SIG-M5 treated with dmso at 0.1 percent for 504 hours (cell line): ENCODE results near the gene PLCH2.

ENCODE experiments used
- DNase-seq: peaks from one replicate; lab custom pipeline; 2025; ENCODE audit not compliant: unreplicated experiment; lab: John Stamatoyannopoulos, UW

The PLCH2 gene, protein sequence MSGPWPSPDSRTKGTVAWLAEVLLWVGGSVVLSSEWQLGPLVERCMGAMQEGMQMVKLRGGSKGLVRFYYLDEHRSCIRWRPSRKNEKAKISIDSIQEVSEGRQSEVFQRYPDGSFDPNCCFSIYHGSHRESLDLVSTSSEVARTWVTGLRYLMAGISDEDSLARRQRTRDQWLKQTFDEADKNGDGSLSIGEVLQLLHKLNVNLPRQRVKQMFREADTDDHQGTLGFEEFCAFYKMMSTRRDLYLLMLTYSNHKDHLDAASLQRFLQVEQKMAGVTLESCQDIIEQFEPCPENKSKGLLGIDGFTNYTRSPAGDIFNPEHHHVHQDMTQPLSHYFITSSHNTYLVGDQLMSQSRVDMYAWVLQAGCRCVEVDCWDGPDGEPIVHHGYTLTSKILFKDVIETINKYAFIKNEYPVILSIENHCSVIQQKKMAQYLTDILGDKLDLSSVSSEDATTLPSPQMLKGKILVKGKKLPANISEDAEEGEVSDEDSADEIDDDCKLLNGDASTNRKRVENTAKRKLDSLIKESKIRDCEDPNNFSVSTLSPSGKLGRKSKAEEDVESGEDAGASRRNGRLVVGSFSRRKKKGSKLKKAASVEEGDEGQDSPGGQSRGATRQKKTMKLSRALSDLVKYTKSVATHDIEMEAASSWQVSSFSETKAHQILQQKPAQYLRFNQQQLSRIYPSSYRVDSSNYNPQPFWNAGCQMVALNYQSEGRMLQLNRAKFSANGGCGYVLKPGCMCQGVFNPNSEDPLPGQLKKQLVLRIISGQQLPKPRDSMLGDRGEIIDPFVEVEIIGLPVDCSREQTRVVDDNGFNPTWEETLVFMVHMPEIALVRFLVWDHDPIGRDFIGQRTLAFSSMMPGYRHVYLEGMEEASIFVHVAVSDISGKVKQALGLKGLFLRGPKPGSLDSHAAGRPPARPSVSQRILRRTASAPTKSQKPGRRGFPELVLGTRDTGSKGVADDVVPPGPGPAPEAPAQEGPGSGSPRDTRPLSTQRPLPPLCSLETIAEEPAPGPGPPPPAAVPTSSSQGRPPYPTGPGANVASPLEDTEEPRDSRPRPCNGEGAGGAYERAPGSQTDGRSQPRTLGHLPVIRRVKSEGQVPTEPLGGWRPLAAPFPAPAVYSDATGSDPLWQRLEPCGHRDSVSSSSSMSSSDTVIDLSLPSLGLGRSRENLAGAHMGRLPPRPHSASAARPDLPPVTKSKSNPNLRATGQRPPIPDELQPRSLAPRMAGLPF (N-terminal part only)

DNA sequence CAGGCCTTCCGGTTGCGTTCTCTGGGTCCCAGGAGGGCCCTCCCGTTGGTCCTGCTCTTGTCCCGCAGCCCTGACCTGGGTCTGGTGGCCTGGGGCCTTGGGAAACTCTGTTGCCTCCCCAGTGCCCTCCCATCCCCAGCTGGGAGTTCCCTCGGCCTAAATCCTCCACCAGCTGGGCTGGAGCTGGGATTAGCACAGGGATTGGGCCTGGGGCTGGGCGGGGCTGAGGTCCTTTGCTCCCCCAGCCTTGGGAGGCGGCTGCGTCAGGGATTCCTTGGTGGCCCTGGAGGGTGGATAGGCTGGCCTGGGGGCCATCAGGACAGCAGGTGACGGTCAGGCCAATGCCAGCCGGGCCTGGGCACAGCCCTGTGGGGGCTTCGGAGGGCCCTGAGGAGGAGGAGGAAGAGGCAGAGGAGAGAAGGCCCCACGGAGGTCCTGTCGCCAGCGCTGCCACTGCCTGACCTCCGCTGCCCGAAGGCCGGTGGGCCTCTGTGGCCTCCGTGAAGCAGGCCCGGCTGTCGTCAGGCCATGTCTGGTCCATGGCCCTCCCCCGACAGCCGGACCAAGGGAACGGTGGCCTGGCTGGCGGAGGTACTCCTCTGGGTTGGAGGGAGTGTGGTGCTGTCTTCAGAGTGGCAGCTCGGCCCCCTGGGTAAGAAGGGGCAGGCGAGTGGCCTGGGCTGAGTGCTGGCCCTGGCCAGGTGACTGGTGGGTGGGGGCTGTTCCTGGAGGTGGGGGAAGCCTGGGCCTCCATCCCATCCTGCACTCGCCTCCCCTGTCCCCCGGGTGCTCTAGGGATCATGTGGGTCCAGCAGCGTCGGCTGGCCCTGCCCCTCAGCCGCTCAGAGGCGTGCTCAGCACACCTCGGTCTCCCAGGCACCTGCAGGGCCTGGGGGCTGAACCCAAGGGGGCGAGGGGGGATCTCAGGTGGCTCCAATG lies at the start of gene PLCH2:
TSS of gene PLCH2 (plus strand) at position 229 of the 939 bp plus-strand sequence. CDS start at position 529, 300 bp downstream.
- no peak for DNase-seq

DNA sequence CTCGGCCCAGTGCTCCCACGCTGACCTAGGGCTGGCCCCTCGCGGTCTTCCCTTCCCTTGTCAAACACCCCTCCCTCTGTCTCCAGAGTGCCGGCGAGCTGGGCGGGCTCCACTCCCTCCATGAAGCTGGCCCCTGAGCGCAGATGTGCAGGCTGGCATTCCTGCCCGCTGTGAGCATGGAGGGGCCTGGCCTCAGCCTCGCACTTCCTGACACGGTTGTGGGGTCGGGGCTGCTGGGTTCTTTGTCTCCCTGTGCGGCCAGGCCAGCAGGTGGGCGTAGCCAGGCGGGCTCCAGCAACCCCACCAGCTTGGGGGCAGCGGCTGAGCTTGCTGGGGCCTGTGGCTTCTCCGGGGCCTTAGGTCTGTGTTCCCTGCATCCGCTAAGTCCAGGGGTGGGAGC lies 49.5 kb upstream of the PLCH2 start:
- no peak for DNase-seq

DNA sequence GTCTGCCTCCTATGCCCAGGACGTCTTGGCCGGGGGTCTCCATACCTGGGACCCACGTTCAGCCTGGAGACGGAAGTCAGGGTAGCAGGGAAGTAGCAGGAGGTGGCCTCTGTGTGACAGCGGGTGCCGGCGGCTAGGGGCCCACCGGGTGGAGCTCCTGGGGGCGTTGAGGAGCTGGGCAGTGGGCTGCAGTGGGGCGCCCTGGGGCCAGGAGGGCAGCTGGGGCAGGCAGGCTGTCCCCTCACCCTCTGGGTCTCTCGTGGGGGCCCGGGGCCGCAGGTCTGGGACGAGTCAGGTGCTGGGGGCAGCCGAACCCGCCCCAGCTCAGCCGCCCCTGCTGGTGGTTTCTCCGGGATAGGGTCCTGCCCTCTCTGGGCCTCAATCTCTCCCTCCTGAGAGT lies 49.0 kb upstream of the PLCH2 start:
- no peak for DNase-seq

DNA sequence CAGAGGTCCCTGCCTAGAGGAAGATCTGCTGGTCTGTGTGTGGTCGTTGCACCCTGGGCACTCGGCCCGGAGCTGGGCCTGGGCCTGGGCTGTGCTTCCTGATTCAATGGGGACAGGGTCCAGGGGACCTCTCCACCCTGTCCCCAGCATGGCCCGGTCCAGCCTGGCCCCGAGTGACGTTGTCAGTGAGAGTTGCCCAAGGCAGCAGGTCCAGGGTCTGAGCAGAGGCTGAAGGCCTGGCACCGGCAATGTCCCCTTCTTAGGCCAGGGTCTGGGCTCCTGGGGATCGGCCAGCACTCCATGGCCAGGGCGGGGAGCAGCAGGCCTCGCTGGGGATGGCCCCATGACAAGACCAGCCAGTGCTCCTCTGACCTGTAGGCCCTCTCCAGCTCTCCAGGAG lies 48.1 kb upstream of the PLCH2 start:
- DNase-seq: no peak

DNA sequence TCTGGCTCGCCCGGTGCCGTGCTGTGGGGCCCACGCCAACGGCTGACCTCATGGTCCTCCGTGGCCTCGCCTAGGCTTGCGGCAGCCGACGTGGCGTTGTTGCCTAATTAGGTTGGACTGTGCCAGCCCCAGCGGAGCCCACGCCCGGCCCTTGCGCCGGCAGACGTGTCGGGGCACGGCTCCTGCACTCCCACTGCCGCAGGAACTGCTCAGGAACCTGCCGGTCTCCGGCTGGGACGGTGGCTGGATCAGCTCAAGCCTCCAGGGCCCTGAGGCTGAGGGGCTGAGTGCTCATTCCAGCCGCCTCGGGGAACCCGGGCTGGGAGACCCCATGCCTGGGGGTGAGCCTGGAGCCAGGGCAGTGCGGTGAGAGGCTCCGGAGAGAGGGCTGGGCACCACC lies 47.6 kb upstream of the PLCH2 start:
- DNase-seq: no peak

DNA sequence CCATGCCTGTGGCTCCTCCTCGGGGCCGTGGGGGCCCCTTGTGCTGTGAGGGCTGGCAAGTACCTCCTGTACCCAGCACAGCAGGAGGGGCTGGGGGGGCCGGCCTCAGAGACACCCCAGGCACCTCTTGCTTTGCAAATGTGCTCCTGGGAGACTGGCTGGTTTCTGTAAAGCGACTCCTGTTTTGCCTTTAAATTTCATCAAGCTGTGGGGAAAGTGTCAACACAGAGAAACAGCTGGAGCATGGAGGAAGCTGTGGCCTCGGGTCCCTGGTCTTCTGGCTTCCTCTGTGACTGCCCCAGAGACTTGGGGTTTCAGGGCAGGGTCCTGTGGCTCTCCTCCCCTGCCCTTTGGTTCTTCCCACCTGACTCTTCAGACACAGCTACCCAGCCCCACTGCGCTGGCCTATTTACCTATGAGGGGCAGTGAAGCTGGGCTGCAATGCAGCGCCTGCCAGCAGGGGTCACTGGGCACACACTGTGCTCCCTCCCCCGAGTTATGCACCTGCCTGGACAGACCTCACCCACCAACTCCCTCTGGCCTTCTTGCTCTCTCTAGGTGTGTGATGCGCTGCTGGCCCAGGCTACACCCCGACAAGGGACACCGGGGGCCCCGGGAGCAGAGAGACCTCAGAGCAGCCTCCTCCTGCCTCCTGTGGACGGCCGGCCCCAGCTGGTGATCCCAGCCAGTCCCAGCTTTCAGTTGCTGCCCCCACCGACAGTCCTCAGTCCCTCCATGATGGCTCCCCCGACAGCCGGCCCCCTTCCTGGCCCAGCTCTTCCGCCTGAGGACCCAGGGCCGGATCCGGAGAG lies 46.1 kb upstream of the PLCH2 start:
- no peak for DNase-seq

DNA sequence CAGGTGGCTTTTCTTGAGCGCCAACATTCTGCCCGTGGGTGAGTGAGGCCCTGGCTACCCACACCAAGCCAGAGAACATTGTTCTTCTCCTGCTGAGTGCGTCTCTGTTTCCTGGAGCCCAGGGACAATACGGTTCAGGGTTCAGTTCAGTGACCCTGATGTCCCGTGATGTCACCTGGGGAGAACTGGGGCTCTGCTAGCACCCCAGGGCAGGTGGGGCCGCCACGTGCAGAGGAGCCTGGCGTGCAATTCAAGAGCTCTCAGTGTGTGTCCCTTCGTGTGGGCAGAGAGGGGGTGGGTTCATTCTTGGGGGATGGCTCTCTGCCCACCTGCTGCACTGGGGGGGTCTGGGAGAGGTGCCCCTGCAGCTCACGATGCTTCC lies 45.5 kb upstream of the PLCH2 start:
- DNase-seq: no peak

DNA sequence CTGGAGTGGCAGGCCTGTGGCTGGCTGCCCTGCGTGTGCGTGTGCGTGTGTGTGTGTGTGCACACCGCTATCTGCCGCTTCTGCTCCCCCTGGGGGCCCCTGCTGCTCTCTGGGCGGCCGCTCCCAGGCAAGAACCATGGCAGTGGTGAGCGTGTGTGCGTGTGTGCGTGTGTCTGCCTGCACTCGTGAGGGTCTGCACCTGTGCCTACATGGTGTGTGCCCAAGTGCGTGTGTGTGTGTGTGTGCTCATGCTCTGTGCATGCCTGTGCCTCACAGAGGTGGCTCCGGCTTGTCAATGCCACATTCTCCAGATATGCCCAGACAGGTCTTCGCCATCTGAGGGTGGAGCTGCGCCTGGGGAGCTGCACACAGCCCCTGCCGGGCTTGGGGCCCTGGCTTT lies 45.0 kb upstream of the PLCH2 start:
- DNase-seq: no peak

DNA sequence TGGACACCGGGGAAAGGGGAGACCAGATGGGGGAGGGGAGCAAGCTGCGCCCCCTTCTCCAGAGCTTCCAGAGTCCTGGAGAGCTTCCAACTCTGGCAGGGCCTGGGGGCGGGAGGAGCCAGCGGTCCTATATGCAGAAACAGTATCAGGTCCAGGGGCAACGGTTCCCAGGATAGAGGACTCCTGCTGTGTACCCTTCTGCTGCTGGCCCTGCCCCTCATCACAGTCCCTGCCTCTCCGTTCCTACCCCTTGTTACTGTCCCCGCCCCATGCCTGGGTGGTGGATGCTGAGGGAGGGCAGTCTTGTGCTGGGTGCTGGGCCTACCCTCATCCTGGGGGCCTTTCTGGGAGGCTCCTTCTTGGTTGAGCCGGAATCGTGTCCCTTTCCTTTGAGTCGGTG lies 44.6 kb upstream of the PLCH2 start:
- no peak for DNase-seq

DNA sequence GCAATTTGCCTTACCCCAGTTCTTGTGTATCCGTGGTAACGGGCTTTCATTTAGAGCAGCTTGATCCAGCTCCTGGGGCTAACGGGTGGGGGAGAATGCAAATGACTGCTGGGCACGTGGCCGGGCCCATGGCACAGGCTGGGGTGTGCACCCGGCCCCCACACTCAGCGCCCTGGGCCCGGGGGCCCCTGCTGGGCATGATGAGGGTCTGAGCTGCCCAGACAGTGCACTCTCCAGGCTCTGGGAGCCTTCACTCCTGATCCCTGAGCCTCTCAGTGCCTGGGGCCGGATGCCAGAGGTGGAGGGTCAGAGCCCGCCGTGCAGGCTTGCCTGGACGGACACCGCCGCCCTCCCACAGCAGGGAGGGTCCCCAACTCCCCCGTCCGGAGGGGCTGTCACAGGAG lies 43.6 kb upstream of the PLCH2 start:
- no peak for DNase-seq

DNA sequence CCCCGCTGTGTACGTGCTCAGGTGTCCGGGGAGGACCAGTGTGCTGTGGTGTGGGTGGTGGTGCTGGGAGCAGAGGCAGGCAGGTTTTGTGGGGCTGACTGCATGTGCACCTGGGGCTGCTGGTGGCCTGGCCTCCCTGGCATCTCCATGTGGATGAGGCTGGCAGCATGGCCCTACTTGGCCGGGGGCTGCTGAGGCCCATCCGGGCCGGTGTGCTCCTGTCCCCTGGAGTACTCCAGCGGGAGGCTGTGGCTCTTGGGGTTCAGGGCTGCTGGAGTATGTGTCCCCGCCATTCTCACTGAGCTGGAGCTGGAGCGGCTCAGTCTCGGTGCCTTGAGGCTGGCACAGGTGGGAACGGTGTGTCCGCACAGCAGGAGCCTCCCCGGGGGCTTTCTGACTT lies 42.9 kb upstream of the PLCH2 start:
- DNase-seq: no peak

DNA sequence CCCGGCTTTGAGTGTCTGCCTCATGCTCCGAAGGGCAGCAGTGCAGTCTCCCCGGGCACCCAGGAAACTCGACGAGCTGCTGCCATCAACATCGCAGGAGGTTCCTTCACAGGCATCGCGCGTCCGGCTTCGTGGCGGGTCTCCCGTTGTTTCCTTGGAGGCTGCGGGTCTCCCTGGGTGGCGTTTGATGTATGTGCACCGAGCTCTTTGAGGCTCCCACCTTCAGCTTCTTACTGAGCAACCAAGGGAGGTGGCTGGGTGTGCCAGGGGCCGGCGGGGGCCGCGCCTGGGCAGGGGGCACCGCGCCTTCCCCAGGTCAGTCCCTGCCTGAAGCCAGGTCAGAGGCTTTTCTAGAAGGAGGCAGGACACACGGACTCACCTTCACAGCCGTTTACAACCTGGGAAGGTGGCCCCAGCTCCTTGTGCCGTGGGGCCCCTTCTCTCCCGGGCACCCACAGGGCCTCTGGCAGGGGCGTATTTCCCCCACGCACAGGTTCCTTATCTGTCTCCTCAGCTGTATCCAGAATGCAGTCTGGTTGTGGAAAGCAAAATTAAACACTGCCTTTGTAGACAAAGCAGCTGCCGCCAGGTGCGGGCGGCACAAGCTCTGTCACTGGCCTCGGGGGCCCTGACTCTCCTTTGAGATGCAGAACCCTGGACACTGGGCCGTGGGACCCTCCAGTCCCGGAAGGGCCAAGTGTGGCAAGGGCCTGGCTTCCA lies 42.0 kb upstream of the PLCH2 start:
- no peak for DNase-seq

DNA sequence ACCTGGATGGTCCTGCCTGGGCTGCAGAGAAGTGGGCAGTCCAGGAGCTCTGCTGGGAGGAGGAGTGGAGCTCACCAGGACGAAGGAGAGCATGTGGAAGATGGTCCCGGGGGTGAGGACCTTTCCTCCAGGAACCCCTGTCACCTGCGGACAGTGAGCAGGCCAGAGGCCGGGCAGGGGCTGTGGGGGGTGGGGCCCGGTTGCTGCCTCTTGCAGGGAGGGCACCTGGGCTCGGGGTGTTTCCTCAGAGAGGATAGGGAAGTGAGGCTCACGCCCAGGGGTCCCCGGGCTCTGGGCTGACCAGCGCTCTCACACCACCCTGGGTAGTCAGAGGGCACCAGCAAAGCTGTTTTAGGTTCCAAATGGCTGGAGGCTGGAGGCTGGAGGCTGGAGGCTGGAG lies 41.0 kb upstream of the PLCH2 start:
- DNase-seq: no peak

DNA sequence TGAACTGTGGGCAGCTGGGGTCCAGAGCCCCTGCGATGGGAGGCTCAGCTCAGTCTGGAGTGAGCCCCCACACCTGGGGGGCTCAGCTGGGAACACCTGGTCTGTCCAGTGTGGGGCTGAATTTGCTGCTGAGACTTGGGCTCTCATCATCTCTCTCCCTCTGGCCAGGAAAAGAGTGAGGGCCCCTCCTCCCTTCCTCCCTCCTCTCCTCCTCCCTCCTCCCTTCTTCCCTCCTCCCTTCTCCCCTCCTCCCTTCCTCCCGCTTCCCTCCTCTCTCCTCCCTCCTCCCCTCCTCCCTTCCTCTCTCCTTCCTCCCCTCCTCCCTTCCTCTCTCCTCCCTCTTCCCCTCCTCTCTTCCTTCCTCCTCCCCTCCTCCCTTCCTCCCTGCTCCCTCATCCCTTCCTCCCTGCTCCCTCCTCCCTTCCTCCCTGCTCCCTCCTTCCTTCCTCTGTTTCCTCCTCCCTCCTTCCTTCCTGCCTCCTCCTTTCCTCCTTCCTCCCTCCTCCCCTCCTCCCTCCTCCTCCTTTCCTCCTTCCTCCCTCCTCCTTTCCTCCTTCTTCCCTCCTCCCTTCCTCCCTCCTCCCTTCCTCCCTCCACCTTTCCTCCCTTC lies 40.2 kb upstream of the PLCH2 start:
- no peak for DNase-seq

DNA sequence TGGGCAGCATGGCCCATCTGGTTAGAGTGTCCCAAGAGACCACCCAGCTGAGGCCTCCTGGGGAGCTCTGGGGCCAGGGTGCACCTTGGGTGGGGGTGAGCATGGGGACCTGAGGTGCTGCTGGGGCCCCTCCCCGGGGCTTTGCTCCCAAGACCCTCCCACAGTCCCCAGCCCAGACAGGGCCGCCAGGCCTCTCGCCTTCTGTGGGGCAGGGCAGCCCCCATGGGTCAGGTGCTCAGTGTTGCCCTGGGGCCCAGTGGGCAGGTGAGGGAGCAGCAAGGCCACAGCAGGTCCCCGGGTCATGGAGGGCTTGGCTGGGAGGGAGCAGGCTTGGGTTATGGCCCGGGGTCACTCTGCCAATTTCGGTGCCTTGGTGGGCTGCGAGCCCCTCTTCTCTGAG lies 39.2 kb upstream of the PLCH2 start:
- DNase-seq: no peak

DNA sequence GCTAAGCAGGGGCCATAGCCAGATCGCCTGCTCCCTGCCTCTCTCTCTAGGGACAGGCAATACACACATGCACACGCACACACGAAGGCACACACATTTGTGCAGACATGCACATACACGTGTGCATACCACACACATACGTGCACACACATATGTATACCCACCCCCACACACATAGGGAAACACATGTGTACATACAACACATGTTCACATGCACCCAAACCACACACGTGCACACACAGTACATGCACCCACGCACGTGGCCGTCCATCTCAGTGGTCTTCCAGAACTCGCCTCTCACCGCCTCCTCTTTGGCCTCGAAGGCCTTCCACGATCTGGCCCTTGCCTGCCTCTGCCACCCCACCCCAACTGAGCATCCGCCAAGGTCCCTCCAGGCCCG lies 38.5 kb upstream of the PLCH2 start:
- no peak for DNase-seq

DNA sequence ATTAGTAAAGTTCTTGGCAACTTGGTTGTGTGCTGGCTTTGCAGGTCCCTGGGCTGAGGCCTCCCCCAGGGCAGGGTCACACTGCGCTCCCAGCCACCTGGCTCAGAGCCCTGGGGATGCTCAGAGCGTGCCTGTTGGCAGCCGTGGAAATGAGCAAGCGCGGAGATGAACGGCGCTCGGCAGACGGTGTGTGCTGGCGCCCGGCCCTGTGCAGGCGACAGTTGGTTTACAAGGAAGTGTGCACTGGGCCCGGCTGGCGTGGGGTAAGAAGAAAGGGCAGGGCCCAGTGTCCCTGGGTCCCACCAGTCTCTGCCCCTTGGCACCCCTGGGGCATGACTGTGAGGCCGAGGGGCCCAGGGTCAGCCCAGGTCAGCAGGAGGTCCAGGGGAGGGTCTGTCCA lies 38.1 kb upstream of the PLCH2 start:
- DNase-seq: no peak

DNA sequence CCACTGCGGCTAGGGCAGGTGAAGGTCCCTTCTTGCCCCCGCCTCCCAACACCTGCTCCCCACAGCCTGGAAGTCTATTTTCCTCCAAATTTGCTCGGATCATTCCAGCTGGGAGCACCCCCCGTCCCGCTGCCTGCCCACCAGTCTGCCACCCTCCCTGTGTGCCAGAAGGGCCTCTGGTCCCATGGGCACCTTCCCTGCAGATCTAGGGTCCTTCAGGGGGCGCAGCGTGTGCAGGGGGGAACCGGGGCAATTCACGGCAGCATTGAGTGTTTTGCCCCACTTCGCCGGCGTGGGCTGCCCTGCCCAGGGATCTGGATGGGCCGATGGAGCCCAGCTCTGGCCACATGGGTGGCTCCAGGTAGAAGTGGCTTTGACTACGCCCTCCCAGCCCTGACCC lies 37.4 kb upstream of the PLCH2 start:
- DNase-seq: no peak

DNA sequence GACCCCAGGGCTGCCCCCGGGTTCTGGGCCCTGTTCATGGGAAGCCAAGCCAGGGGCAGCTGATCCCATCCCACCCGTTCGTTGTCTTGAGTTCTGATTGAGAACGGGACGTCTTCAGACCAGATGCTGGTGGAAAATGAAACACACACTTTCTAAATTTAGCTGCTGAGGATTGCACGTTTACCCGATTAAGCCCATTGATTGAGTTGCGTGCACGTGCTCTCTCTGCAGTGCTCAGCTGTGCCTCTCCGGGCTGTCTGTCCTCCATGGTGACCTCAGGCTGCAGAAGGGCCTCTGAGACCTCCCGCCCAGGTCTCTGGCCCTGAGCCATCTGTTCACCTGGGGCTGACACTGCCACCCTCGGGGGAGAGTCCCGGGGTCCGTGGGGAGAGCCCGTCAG lies 36.7 kb upstream of the PLCH2 start:
- no peak for DNase-seq
